Motor neuron (in vitro differentiated cells): ENCODE data around the gene ELMOD1. TPM values are rescaled to one million over a fixed set of nuclear protein-coding genes. Genes with fewer than 3 reads are reported as not detected.

ENCODE experiments used
- ATAC-seq, 8 experiments: fragments of 200-7000 bp; cut with Tn5 transposase; replicated peaks in 6 of 8; 2 replicates each; pipeline ENCODE4 v1.8.0; 2021; ENCODE audit warnings: mild to moderate bottlenecking in 8 of 8, moderate library complexity in 8 of 8
- H3K27ac ChIP-seq, 2 donors: fragments of 250-450 bp; sonication (Bioruptor Pico); 2 replicates each; pipeline ENCODE4 v1.9.0; 2021; ENCODE audit warnings: antibody characterized with exemption in 2 of 2, mild to moderate bottlenecking in 2 of 2, moderate library complexity in 1 of 2
- H3K4me1 ChIP-seq, 2 donors: fragments of 250-450 bp; sonication (Bioruptor Pico); replicated peaks in 1 of 2; 2 replicates each; pipeline ENCODE4 v1.6.1; 2021; ENCODE audit warnings: antibody characterized with exemption in 2 of 2, mild to moderate bottlenecking in 2 of 2, moderate library complexity in 1 of 2
- H3K4me3 ChIP-seq, 5 donors: fragments of 250-450 bp; sonication (Bioruptor Pico); 2 replicates each; pipeline ENCODE4 v1.9.0; 2021; ENCODE audit warnings: antibody characterized with exemption in 5 of 5, mild to moderate bottlenecking in 5 of 5, moderate library complexity in 4 of 5
- WGBS, 10 experiments: fragments of 450-650 bp; shearing (Covaris generic); methylation state at CpG; one replicate each; pipeline ENCODE4 v1.0.0; 2022; 5-methylcytosine and 5-hydroxymethylcytosine counted together
- in situ Hi-C, 9 experiments: fragments of 400-800 bp; cut with MboI; loops; one replicate each; pipeline ENCODE4 v1.15.0; 2021; ENCODE audit warnings: low sequenced_read_pairs in 9 of 9, low pct_unique_long_range_greater_than_20kb in 2 of 9; ENCODE audit not compliant: unreplicated experiment in 9 of 9
- total RNA-seq, 8 experiments: library from RNA; unstranded; fragments of 300-600 nt; gene quantifications; 2 replicates each; pipeline versions ENCODE4 v1.2.3 to v1.2.4, GENCODE V29; 2022

ELMOD1 gene
- total RNA-seq, 8 experiments from 2014 or later = 4.9 to 75.7 (median 34.9) TPM

GRCh38 chr11:107682572-107682971 lies 91.6 kb downstream of the ELMOD1 start:
- no peak overlapping the region for H3K4me3 ChIP-seq
- in situ Hi-C loops = loop anchor here in 6 of 9 experiments (10.0 to 25.0 kb wide), 2 partner anchors 95 to 108 kb away; partner anchors contain the start of gene ELMOD1 (in 3 of the 6)
- no peak for ATAC-seq
- H3K27ac ChIP-seq = no peak overlapping the region
- WGBS, 10 experiments = 47 to 100% (median 87%) methylated on average over 2 to 5 of the region's 5 CpGs; no CpG with 5 or more reads in 2 of the 10 experiments
- H3K4me1 ChIP-seq = peaks cover 0 to 15% of the 10 kb centered on the region in 2 donors

GRCh38 chr11:107683061-107683460 lies 92.1 kb downstream of the ELMOD1 start:
- no peak for ATAC-seq
- in situ Hi-C loops = loop anchor here in 6 of 9 experiments (10.0 to 25.0 kb wide), 2 partner anchors 96 to 108 kb away; partner anchors contain the start of gene ELMOD1 (in 3 of the 6)
- peaks cover 0 to 10% of the 10 kb centered on the region in 2 donors for H3K4me1 ChIP-seq
- no peak overlapping the region for H3K27ac ChIP-seq
- no peak overlapping the region for H3K4me3 ChIP-seq
- 9 to 91% (median 81%) methylated on average over 1 to 2 of the region's 2 CpGs for WGBS, 10 experiments

DNA sequence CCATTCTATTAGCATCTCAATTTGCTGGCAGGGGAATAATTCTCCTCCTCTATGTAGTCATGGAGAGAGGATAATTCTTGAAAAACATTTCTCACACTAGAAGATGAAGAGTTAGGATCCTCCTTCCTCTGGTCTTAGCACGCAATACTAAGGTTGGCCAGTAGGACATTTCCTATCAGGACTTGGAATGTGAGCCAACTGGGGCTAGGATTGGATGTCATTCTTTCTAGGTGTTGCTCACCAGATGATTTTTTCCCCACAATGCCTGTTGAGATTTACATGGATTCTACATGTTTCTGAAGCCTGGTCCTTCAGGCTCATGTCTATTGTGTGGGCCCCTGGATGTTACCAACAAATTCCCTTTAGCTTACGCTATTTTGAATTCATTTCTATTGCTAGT lies 92.9 kb downstream of the ELMOD1 start:
- Histone ChIP-seq H3K4me1 (peaks cover 0 to 2% of the 10 kb centered on the region in 2 donors), H3K27ac (no peak overlapping the region), H3K4me3 (no peak overlapping the region)
- WGBS, 10 experiments = 70 to 100% (median 100%) methylated on average over 1 to 2 of the region's 2 CpGs; no CpG with 5 or more reads in 1 of the 10 experiments
- ATAC-seq = peak in 2 of 8 experiments; percentile 40 to 47
- in situ Hi-C loops = loop anchor here in 6 of 9 experiments (10.0 to 25.0 kb wide), 2 partner anchors 97 to 109 kb away; partner anchors contain the start of gene ELMOD1 (in 3 of the 6)

DNA sequence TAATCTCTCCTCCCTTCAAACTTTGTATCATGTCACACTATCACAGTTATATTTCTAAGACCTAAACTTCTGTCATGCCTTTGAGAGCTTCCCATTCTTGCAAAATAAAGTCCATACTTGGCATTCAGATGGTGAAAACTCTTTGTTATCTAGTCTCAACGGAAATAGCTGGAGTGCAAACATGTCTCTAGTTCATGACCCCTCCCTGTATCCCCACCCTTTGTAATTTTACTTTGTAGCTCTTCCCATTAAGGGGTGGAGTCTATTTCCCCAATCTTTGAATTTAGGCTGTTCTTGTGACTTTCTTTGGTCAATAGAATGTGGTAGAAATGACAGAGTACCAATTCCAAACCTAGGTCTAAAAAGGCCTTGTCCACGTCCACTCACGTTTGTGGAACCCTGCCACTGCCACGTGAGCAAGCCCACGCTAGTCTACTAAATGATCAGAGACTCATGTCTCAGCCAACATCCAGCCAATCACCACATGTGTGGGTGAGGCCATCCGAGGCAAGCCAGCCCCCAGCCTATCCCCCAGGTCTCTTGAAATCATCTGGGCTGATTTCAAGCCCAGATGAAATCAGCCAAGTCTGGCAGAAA lies 97.5 kb downstream of the ELMOD1 start:
- in situ Hi-C loops = loop anchor here in 6 of 9 experiments (10.0 to 25.0 kb wide), 2 partner anchors 101 to 114 kb away; partner anchors contain the start of gene ELMOD1 (in 3 of the 6)
- no peak overlapping the region for H3K4me3 ChIP-seq
- WGBS, 10 experiments = 6 to 100% (median 77%) methylated on average over 1 to 5 of the region's 6 CpGs; no CpG with 5 or more reads in 4 of the 10 experiments
- ATAC-seq = peak in 1 of 8 experiments; percentile 69
- H3K27ac ChIP-seq = no peak overlapping the region
- H3K4me1 ChIP-seq = no peaks in the 10 kb centered on the region

GRCh38 chr11:107689317-107690202 lies 98.6 kb downstream of the ELMOD1 start:
- ATAC-seq = peak; percentile 54 to 98 (median 81)
- in situ Hi-C loops = loop anchor here (5.0 to 25.0 kb wide), 3 partner anchors 102 to 122 kb away; partner anchors contain the start of genes ELMOD1 (in 3 of the 9) and ALKBH8 (in 1 of the 9)
- Histone ChIP-seq H3K4me1 (no peaks in the 10 kb centered on the region), H3K27ac (no peak overlapping the region), H3K4me3 (no peak overlapping the region)
- 0 to 93% (median 48%) methylated on average over 1 to 11 of the region's 11 CpGs for WGBS, 10 experiments

GRCh38 chr11:107691000-107691750 lies 100.2 kb downstream of the ELMOD1 start:
- Histone ChIP-seq H3K4me3 (no peak overlapping the region), H3K4me1 (no peaks in the 10 kb centered on the region), H3K27ac (no peak overlapping the region)
- no peak for ATAC-seq
- in situ Hi-C loops = loop anchor here in 6 of 9 experiments (5.0 to 25.0 kb wide), 3 partner anchors 104 to 124 kb away; partner anchors contain the start of genes ELMOD1 (in 3 of the 6) and ALKBH8 (in 1 of the 6)
- 4 to 96% (median 82%) methylated on average over 1 to 3 of the region's 3 CpGs for WGBS, 10 experiments

DNA sequence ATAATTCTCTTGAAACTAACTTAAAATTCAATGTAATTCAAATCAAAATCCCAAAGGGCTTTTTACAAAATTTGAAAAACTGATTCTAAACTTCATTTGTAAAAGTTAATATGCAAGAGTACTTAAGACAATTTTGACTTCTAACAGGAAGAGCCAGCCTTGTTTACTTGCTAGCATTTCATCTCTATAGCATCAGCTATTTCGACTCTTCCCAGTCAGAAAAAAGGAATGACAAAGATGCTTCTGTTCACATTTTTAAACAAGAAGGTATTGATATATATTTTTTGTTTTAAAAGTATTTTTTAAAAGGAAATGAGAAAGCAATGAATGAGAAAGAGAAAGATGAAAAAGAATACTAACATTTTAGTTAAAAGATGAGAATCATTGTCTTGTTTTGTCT lies 104.5 kb downstream of the ELMOD1 start:
- in situ Hi-C loops = loop anchor here in 5 of 9 experiments (10.0 to 25.0 kb wide), 2 partner anchors 108 to 121 kb away; partner anchors contain the start of gene ELMOD1 (in 3 of the 5)
- 7 to 100% (median 85%) methylated on average over 1 of the region's 1 CpG; no CpG with 5 or more reads in 1 of the 10 experiments for WGBS, 10 experiments
- Histone ChIP-seq H3K27ac (no peak overlapping the region), H3K4me1 (no peaks in the 10 kb centered on the region), H3K4me3 (no peak overlapping the region)
- no peak for ATAC-seq

DNA sequence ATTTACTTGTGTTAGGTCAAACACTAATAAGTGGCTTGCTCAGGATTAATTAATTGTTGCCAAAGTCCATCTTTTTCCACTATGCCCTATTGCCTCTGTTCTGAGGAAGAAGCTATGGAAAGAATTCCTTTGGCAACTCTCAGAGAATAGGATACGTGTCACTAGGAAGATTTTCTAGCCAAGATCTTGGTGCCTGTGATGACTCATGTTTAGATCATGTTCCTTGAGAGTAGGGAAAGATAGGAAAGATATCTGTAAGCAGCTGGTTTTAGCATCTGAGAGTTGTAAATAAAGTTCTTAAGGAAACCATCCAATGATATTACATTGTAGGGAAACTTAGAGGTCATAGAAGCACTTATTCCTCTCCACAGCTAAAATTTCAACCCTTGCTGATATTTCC lies 105.2 kb downstream of the ELMOD1 start:
- H3K4me1 ChIP-seq = no peaks in the 10 kb centered on the region
- in situ Hi-C loops = loop anchor here in 5 of 9 experiments (10.0 to 25.0 kb wide), 2 partner anchors 109 to 121 kb away; partner anchors contain the start of gene ELMOD1 (in 3 of the 5)
- no peak overlapping the region for H3K27ac ChIP-seq
- peak in 3 of 8 experiments; percentile 22 to 88 (median 88) for ATAC-seq
- WGBS, 10 experiments = 0 to 78% (median 27%) methylated on average over 1 of the region's 1 CpG; no CpG with 5 or more reads in 2 of the 10 experiments
- no peak overlapping the region for H3K4me3 ChIP-seq

GRCh38 chr11:107697291-107697690 lies 106.3 kb downstream of the ELMOD1 start:
- in situ Hi-C loops = loop anchor here in 5 of 9 experiments (10.0 to 25.0 kb wide), 2 partner anchors 110 to 122 kb away; partner anchors contain the start of gene ELMOD1 (in 3 of the 5)

GRCh38 chr11:107699371-107700285 lies 108.7 kb downstream of the ELMOD1 start:
- WGBS, 10 experiments = 45 to 97% (median 67%) methylated on average over 3 to 15 of the region's 15 CpGs
- peak in 2 of 8 experiments; percentile 15 to 56 for ATAC-seq
- in situ Hi-C loops = loop anchor here in 5 of 9 experiments (10.0 to 25.0 kb wide), 2 partner anchors 112 to 125 kb away; partner anchors contain the start of gene ELMOD1 (in 3 of the 5)

More at GRCh38 chr11:107697291-107697690, 106.3 kb downstream of the ELMOD1 start:
- WGBS, 10 experiments = 66 to 100% (median 93%) methylated on average over 1 to 3 of the region's 6 CpGs; no CpG with 5 or more reads in 1 of the 10 experiments
- ATAC-seq = no peak
- no peak overlapping the region for H3K4me3 ChIP-seq
- H3K27ac ChIP-seq = no peak overlapping the region
- H3K4me1 ChIP-seq = no peaks in the 10 kb centered on the region

GRCh38 chr11:107702109-107702660 lies 111.2 kb downstream of the ELMOD1 start:
- Histone ChIP-seq H3K27ac (no peak overlapping the region), H3K4me3 (no peak overlapping the region), H3K4me1 (peaks cover 10 to 13% of the 10 kb centered on the region in 2 donors)
- peak in 1 of 8 experiments; percentile 17 for ATAC-seq
- in situ Hi-C loops = no loop called here
- WGBS, 10 experiments = 18 to 100% (median 84%) methylated on average over 1 to 7 of the region's 7 CpGs

More at GRCh38 chr11:107699371-107700285, 108.7 kb downstream of the ELMOD1 start:
- Histone ChIP-seq H3K4me1 (no peaks in the 10 kb centered on the region), H3K4me3 (no peak overlapping the region), H3K27ac (no peak overlapping the region)
